Activated naive CD8-positive, alpha-beta T cell treated with anti-CD3 and anti-CD28 coated beads, Interleukin-2, amount 50 U/mL, for 16 hours (primary cell): ENCODE measurements around the gene ANKRD35.
A peak's percentile ranks its signal among the peaks of the same experiment; 100 is the strongest.
"Not testable (repeated sequence)": the region's sequence is repeated elsewhere in the genome, so short reads cannot be mapped to it uniquely, and the experiment has no call there.

ENCODE experiments used
- DNase-seq: peaks from one replicate; pipeline ENCODE4 v3.0.0-alpha.2; 2020; ENCODE audit warnings: low read depth, low spot score

The ANKRD35 gene

GRCh38 chr1:145857170-145857569 lies 28.5 kb downstream of the ANKRD35 start:
- no peak for DNase-seq

GRCh38 chr1:145855426-145855948 lies 30.2 kb downstream of the ANKRD35 start:
- no peak for DNase-seq

GRCh38 chr1:145849356-145850160 lies 36.1 kb downstream of the ANKRD35 start:
- no peak for DNase-seq

- DNase-seq: no peak
Observed at GRCh38 chr1:145847827-145848226, 37.8 kb downstream of the ANKRD35 start.

GRCh38 chr1:145846201-145846612 lies 39.5 kb downstream of the ANKRD35 start:
- DNase-seq: no peak

- DNase-seq: peak; percentile 47
Observed at GRCh38 chr1:145845514-145846161, 40.0 kb downstream of the ANKRD35 start, which contains the start of gene NUDT17. Gene NUDT17, plus strand, starts transcription at chr1:145845630. Its CDS starts 11 bp downstream, at chr1:145845641.

GRCh38 chr1:145845144-145845513 lies 40.5 kb downstream of the ANKRD35 start:
- no peak for DNase-seq

GRCh38 chr1:145843031-145843430 lies 42.6 kb downstream of the ANKRD35 start:
- DNase-seq: no peak

GRCh38 chr1:145837656-145838055 lies 48.0 kb downstream of the ANKRD35 start:
- DNase-seq: no peak

- not testable (repeated sequence) for DNase-seq
Observed at GRCh38 chr1:145830810-145831209, 54.9 kb downstream of the ANKRD35 start.

- DNase-seq: peak; percentile 14
Observed at GRCh38 chr1:145828367-145829026, 57.2 kb downstream of the ANKRD35 start.

- DNase-seq: no peak
Observed at GRCh38 chr1:145827966-145828365, 57.7 kb downstream of the ANKRD35 start.

GRCh38 chr1:145826030-145826429 lies 59.6 kb downstream of the ANKRD35 start:
- no peak for DNase-seq

GRCh38 chr1:145824499-145824842 lies 61.2 kb downstream of the ANKRD35 start:
- DNase-seq: no peak

- DNase-seq: peak; percentile 61
Observed at GRCh38 chr1:145823565-145824498, 61.8 kb downstream of the ANKRD35 start, which contains the start of the genes POLR3C and RNF115. Gene POLR3C, plus strand, starts transcription at chr1:145824200. Its CDS starts 1,577 bp downstream, at chr1:145825777. Gene RNF115, minus strand, starts transcription at chr1:145824095. Its CDS starts 222 bp downstream, at chr1:145823873.

- not testable (repeated sequence) for DNase-seq
Observed at GRCh38 chr1:145822779-145823331, 62.8 kb downstream of the ANKRD35 start.

- DNase-seq: not testable (repeated sequence)
Observed at GRCh38 chr1:145818095-145818494, 67.6 kb downstream of the ANKRD35 start.
